HepG2 (cell line): ENCODE data around the gene TMEFF1. TPM values are rescaled to one million over a fixed set of nuclear protein-coding genes. Genes with fewer than 3 reads are reported as not detected.

Experiments used
- ATF7 ChIP-seq, 2 experiments: fragments of 450-650 bp in 1 of 2; sonication (generic) in 1 of 2; formaldehyde crosslinking in 1 of 2; IDR thresholded peaks; 2 replicates each; pipeline versions ENCODE4 v1.4.0 to v1.6.1; 2016 to 2020; ENCODE audit warnings: antibody characterized with exemption in 1 of 2, mild to moderate bottlenecking in 1 of 2, missing genetic modification reagents in 1 of 2
- FOSL2 ChIP-seq: sonication (generic); formaldehyde crosslinking; IDR thresholded peaks from 2 replicates; pipeline ENCODE4 v1.4.0; 2020; ENCODE audit warnings: missing genetic modification reagents
- JUN ChIP-seq: sonication (generic); formaldehyde crosslinking; IDR thresholded peaks from 2 replicates; pipeline ENCODE4 v1.4.0; 2020; ENCODE audit warnings: mild to moderate bottlenecking, missing genetic modification reagents
- MZF1 ChIP-seq: sonication (generic); formaldehyde crosslinking; IDR thresholded peaks from 2 replicates; pipeline ENCODE4 v1.8.1; 2023; ENCODE audit warnings: mild to moderate bottlenecking, missing genetic modification reagents, borderline replicate concordance
- NKX3-1 ChIP-seq: sonication (generic); formaldehyde crosslinking; IDR thresholded peaks from 2 replicates; pipeline ENCODE4 v1.5.0; 2020; ENCODE audit warnings: missing genetic modification reagents
- PCBP1 ChIP-seq: fragments of 200-400 bp; formaldehyde crosslinking; IDR thresholded peaks from 2 replicates; pipeline ENCODE4 v1.6.1; 2017; ENCODE audit warnings: mild to moderate bottlenecking, low read depth, low read length, borderline replicate concordance
- PCBP2 ChIP-seq: fragments of 200-400 bp; formaldehyde crosslinking; optimal IDR thresholded peaks from 2 replicates; pipeline ENCODE3; 2018; ENCODE audit warnings: low read length, low read depth; ENCODE audit not compliant: poor library complexity, severe bottlenecking
- ZFP90 ChIP-seq: sonication (generic); formaldehyde crosslinking; IDR thresholded peaks from 2 replicates; pipeline ENCODE4 v1.8.0; 2022; ENCODE audit warnings: missing genetic modification reagents, mild to moderate bottlenecking, inconsistent platforms, borderline replicate concordance
- ZNF136 ChIP-seq: sonication (generic); formaldehyde crosslinking; IDR thresholded peaks from 2 replicates; pipeline ENCODE4 v1.8.1; 2022; ENCODE audit warnings: low read depth, mild to moderate bottlenecking, moderate library complexity, missing genetic modification reagents
- ZNF253 ChIP-seq: sonication (generic); formaldehyde crosslinking; IDR thresholded peaks from 2 replicates; pipeline ENCODE4 v1.8.0; 2022; ENCODE audit warnings: mild to moderate bottlenecking, missing genetic modification reagents, borderline replicate concordance
- ZNF317 ChIP-seq: sonication (generic); formaldehyde crosslinking; IDR thresholded peaks from 2 replicates; pipeline ENCODE4 v1.5.0; 2020; ENCODE audit warnings: mild to moderate bottlenecking, missing genetic modification reagents
- ZNF335 ChIP-seq: sonication (generic); formaldehyde crosslinking; IDR thresholded peaks from 2 replicates; pipeline ENCODE4 v1.4.0; 2020; ENCODE audit warnings: missing genetic modification reagents
- ZNF350 ChIP-seq: sonication (generic); formaldehyde crosslinking; IDR thresholded peaks from 2 replicates; pipeline ENCODE4 v1.4.0; 2020; ENCODE audit warnings: mild to moderate bottlenecking, low read depth, missing genetic modification reagents, borderline replicate concordance
- ZNF652 ChIP-seq: IDR thresholded peaks from 2 replicates; pipeline ENCODE4 v1.6.1; 2016; ENCODE audit warnings: low read depth, borderline replicate concordance
- ZNF777 ChIP-seq: sonication (generic); formaldehyde crosslinking; IDR thresholded peaks from 2 replicates; pipeline ENCODE4 v1.4.0; 2020; ENCODE audit warnings: missing genetic modification reagents
- polyA plus RNA-seq, 8 experiments: library from polyadenylated mRNA; depleted of rRNA in 3 of 8; stranded (reverse) in 7 of 8; unstranded in 1 of 8; fragments of >200 nt; fragmentation: Illumina TruSeq in 4 of 8; extraction: Trizol in 4 of 8; gene quantifications; 2 replicates each; pipeline versions ENCODE4 v1.2.1 to v1.2.3, GENCODE V29; 2011 to 2016; ENCODE audit warnings: low read depth in 4 of 8, missing spikeins in 1 of 8, mixed read lengths in 1 of 8; ENCODE audit not compliant: insufficient read depth in 1 of 8
- total RNA-seq, 5 experiments: library from RNA; depleted of rRNA; stranded (reverse); fragments of >200 nt; fragmentation: Illumina TruSeq; extraction: Trizol; gene quantifications; 2 replicates each; pipeline ENCODE4 v1.2.3, GENCODE V29; 2016; ENCODE audit warnings: low read depth in 1 of 5
- TF ChIP-seq, protein P1 (sequence below): IDR thresholded peaks from 2 replicates; pipeline ENCODE4 v1.6.1; 2012; ENCODE audit warnings: low read depth, low read length, improper control_type of control experiment
- TF ChIP-seq, protein P2 (sequence below): sonication (generic); formaldehyde crosslinking; IDR thresholded peaks from 2 replicates; pipeline ENCODE4 v1.4.0; 2020; ENCODE audit warnings: mild to moderate bottlenecking, missing genetic modification reagents
- TF ChIP-seq, protein P3 (sequence below): sonication (generic); formaldehyde crosslinking; IDR thresholded peaks from 2 replicates; pipeline ENCODE4 v1.5.1; 2020; ENCODE audit warnings: mild to moderate bottlenecking, missing genetic modification reagents, borderline replicate concordance
- TF ChIP-seq, protein P4 (sequence below): sonication (generic); formaldehyde crosslinking; IDR thresholded peaks from 2 replicates; pipeline ENCODE4 v1.5.0; 2020; ENCODE audit warnings: missing genetic modification reagents

The TMEFF1 gene
- total and polyA plus RNA-seq, 2 of the 13 experiments (the other 11 are each of a cell fraction or from before 2014, with no cell fraction given), result 0.87 to 1.9 TPM

DNA sequence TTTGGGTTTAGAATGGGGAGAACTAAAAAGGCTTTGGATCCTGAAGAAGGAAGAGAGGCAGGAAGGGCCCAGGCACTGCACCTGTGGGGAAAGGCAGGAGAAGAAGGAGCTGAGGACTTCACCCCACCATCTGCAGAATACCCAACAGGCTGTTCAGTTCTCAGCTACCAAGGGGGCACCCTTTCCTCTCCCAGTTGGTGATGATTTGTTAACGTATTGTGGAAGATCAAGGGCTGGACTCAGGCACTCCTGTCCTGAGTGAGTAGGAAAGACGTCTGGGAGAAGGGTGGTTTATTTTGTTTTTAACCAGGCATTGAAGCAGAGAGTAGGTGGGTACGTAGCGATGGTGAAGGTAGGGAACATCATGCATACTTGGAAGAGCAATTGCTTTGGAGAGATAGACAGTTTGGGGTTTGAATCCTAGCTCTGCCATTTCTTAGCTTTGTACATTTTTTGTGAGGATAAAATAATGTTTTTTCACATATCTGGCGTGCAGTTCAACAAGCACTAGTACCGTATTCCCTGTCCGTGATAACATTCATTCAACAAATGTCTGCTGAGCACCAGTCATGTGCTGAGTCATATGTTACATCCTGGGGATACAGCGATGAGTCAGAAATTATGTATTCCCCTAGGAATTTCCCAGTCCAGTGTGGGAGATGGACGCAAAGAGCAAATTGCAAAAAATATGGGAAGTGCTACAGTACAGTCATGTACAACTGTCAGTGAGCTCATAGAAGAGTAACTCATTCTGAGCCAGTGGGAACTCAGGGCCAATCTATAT, 43.9 kb upstream of the TMEFF1 start (continued):
- no peak for TF ChIP-seq PCBP1
- TF ChIP-seq, protein P1, sequence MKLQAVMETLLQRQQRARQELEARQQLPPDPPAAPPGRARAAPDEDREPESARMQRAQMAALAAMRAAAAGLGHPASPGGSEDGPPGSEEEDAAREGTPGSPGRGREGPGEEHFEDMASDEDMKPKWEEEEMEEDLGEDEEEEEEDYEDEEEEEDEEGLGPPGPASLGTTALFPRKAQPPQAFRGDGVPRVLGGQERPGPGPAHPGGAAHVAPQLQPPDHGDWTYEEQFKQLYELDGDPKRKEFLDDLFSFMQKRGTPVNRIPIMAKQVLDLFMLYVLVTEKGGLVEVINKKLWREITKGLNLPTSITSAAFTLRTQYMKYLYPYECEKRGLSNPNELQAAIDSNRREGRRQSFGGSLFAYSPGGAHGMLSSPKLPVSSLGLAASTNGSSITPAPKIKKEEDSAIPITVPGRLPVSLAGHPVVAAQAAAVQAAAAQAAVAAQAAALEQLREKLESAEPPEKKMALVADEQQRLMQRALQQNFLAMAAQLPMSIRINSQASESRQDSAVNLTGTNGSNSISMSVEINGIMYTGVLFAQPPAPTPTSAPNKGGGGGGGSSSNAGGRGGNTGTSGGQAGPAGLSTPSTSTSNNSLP, result 0 out of 2 replicates have a peak, but pooled peaks have one; percentile 18
- no peak for TF ChIP-seq MZF1
- no peak for TF ChIP-seq PCBP2
- 0 out of 2 replicates have a peak, but pooled peaks have one; percentile 12 for TF ChIP-seq ATF7 (IDR thresholded peaks at IDR 0.05)
- TF ChIP-seq ATF7 (CRISPR knock-in tag; IDR thresholded peaks at IDR 0.05), result no peak
- TF ChIP-seq, protein P2, sequence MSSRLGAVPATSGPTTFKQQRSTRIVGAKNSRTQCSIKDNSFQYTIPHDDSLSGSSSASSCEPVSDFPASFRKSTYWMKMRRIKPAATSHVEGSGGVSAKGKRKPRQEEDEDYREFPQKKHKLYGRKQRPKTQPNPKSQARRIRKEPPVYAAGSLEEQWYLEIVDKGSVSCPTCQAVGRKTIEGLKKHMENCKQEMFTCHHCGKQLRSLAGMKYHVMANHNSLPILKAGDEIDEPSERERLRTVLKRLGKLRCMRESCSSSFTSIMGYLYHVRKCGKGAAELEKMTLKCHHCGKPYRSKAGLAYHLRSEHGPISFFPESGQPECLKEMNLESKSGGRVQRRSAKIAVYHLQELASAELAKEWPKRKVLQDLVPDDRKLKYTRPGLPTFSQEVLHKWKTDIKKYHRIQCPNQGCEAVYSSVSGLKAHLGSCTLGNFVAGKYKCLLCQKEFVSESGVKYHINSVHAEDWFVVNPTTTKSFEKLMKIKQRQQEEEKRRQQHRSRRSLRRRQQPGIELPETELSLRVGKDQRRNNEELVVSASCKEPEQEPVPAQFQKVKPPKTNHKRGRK (CRISPR knock-in tag), result no peak
- 0 out of 2 replicates have a peak, but pooled peaks have one; percentile 50 for TF ChIP-seq ZNF652 (CRISPR knock-in tag)
- TF ChIP-seq, protein P3, sequence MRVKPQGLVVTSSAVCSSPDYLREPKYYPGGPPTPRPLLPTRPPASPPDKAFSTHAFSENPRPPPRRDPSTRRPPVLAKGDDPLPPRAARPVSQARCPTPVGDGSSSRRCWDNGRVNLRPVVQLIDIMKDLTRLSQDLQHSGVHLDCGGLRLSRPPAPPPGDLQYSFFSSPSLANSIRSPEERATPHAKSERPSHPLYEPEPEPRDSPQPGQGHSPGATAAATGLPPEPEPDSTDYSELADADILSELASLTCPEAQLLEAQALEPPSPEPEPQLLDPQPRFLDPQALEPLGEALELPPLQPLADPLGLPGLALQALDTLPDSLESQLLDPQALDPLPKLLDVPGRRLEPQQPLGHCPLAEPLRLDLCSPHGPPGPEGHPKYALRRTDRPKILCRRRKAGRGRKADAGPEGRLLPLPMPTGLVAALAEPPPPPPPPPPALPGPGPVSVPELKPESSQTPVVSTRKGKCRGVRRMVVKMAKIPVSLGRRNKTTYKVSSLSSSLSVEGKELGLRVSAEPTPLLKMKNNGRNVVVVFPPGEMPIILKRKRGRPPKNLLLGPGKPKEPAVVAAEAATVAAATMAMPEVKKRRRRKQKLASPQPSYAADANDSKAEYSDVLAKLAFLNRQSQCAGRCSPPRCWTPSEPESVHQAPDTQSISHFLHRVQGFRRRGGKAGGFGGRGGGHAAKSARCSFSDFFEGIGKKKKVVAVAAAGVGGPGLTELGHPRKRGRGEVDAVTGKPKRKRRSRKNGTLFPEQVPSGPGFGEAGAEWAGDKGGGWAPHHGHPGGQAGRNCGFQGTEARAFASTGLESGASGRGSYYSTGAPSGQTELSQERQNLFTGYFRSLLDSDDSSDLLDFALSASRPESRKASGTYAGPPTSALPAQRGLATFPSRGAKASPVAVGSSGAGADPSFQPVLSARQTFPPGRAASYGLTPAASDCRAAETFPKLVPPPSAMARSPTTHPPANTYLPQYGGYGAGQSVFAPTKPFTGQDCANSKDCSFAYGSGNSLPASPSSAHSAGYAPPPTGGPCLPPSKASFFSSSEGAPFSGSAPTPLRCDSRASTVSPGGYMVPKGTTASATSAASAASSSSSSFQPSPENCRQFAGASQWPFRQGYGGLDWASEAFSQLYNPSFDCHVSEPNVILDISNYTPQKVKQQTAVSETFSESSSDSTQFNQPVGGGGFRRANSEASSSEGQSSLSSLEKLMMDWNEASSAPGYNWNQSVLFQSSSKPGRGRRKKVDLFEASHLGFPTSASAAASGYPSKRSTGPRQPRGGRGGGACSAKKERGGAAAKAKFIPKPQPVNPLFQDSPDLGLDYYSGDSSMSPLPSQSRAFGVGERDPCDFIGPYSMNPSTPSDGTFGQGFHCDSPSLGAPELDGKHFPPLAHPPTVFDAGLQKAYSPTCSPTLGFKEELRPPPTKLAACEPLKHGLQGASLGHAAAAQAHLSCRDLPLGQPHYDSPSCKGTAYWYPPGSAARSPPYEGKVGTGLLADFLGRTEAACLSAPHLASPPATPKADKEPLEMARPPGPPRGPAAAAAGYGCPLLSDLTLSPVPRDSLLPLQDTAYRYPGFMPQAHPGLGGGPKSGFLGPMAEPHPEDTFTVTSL (CRISPR knock-in tag), result 0 out of 2 replicates have a peak, but pooled peaks have one; percentile 32
- TF ChIP-seq ZFP90 (CRISPR knock-in tag), result no peak
- no peak for TF ChIP-seq ZNF253 (CRISPR knock-in tag)
- TF ChIP-seq FOSL2 (CRISPR knock-in tag), result peak; percentile 99
- no peak for TF ChIP-seq ZNF777 (CRISPR knock-in tag)
- TF ChIP-seq ZNF317 (CRISPR knock-in tag), result peak; percentile 50; the same call in 1 of the 2 replicates
- TF ChIP-seq, protein P4, sequence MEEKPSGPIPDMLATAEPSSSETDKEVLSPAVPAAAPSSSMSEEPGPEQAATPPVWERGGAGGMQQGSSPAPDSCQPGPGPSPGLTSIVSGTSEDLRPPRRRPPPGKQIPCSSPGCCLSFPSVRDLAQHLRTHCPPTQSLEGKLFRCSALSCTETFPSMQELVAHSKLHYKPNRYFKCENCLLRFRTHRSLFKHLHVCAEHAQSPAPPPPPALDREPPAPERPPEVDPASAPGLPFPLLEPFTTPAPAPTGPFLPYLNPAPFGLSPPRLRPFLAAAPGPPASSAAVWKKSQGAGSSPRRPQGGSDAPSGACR (CRISPR knock-in tag), result no peak
- TF ChIP-seq ZNF136 (CRISPR knock-in tag), result no peak
- TF ChIP-seq NKX3-1 (CRISPR knock-in tag), result no peak
- TF ChIP-seq ZNF350, result no peak
- peak; percentile 86 for TF ChIP-seq JUN (CRISPR knock-in tag)
- TF ChIP-seq ZNF335 (CRISPR knock-in tag), result 0 out of 2 replicates have a peak, but pooled peaks have one; percentile 32
